ENCODE data around the gene AKR1B15.
"Not testable (repeated sequence)": the region's sequence is repeated elsewhere in the genome, so short reads cannot be mapped to it uniquely, and the experiment has no call there.

Gene AKR1B15

DNA sequence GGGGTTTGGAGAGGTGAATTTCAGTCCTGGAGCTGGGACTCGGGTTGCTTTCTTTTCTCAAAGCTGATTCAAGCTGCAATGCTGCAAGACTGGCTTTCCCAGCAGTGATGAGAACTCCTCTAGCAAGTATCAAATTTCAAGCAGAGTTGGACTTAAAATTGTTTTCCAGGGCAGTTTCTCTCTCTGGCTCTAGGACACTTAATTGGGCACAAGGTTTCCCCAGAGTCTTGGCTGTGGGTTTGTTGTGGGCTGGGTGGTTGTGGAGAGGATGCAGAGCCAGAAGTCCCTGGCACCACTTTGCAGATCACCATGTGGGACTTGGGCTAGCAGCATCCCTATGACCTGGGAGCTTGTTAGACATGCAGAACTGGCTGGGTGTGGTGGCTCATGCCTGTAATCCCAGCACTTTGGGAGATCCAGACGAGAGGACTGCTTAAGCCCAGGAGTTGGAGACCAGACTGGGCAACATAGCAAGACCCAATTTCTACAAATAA is 16.8 kb downstream of the AKR1B15 start:
- H3K27ac ChIP-seq, result no peak overlapping the region
- TF ChIP-seq POLR2AphosphoS5 (IDR thresholded peaks at IDR 0.05; ENCODE audit: borderline replicate concordance, low read depth, low read length) (no peak), EZH2 (IDR thresholded peaks at IDR 0.05) (no peak), FOXP2 (optimal IDR thresholded peaks at IDR 0.05; ENCODE audit: control extremely low read depth, extremely low read length, insufficient read depth) (no peak)
- no peak for DNase-seq (ENCODE audit: low read depth, low spot score)
- H3K4me3 ChIP-seq, result no peak overlapping the region
- H3K9ac ChIP-seq (ENCODE audit: insufficient read length), result no peak overlapping the region
- no peaks in the 10 kb centered on the region for H3K9me3 ChIP-seq (ENCODE audit: low read depth, low read length)
- H3K36me3 ChIP-seq (ENCODE audit: insufficient read depth, low read length), result no peaks in the 10 kb centered on the region

DNA sequence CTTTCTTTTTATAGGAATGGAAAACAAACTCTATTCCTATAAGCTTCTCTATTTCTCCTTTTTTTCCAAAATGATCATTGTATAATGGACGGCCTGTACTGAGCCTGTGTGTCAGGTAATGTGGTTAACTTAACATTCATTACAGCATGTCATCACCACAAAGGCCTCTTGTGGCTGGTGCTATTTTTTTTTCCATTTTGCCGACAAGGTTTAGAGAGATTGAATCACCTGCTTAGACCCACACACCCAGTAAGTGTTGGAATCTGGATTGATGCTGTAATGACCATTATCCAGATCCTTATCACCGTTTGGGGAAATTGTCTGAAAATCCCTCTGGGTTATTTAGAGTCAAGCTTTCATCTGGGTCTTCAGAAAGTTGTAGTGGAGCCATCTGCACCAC is 18.5 kb downstream of the AKR1B15 start:
- H3K36me3 ChIP-seq (ENCODE audit: insufficient read depth, low read length), result no peaks in the 10 kb centered on the region
- no peak overlapping the region for H3K27ac ChIP-seq
- DNase-seq (ENCODE audit: low read depth, low spot score), result no peak
- no peak overlapping the region for H3K9ac ChIP-seq (ENCODE audit: insufficient read length)
- H3K9me3 ChIP-seq (ENCODE audit: low read depth, low read length), result no peaks in the 10 kb centered on the region
- H3K4me3 ChIP-seq, result no peak overlapping the region
- TF ChIP-seq FOXP2 (optimal IDR thresholded peaks at IDR 0.05; ENCODE audit: control extremely low read depth, extremely low read length, insufficient read depth) (no peak), EZH2 (IDR thresholded peaks at IDR 0.05) (no peak), POLR2AphosphoS5 (IDR thresholded peaks at IDR 0.05; ENCODE audit: borderline replicate concordance, low read depth, low read length) (no peak)

DNA sequence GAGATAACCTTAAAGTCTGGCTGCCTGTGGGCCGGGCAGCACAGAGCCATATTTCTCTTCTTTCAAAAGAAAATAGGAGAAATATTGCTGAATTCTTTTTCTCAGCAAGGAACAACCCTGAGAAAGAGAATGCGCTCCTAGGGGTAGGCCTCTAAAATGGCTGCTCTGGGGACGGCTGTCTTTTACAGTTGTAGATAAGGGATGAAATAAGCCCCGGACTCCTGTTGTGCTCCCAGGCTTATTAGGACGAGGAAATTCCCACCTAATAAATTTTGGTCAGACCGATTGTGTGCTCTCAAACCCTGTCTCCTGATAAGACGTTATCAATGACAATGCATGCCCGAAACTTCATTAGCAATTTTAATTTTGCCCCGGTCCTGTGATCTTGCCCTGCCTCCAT is 21.1 kb downstream of the AKR1B15 start:
- H3K9me3 ChIP-seq (ENCODE audit: low read depth, low read length); H3K27ac ChIP-seq; DNase-seq (ENCODE audit: low read depth, low spot score); H3K4me3 ChIP-seq; H3K36me3 ChIP-seq (ENCODE audit: insufficient read depth, low read length); H3K9ac ChIP-seq (ENCODE audit: insufficient read length): not testable (repeated sequence)

DNA sequence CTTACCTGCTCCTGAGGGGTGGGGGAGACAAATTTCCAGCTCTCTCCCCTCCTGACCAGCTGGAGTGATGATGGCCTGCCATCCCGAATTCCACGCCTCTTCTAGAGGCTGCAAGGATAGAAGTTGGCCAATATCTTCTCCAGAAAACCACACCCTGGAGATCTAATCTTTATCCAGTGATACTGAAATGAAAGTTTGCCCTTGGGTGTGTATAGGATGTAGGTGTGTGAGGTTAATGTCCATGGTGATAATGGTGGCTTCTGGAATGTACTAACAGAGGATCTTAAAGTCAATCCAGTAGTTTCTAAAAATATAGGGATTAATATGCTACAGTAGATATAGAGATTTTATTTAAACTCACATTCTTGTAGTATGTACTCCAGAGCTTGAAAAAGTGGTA is 22.2 kb downstream of the AKR1B15 start:
- Histone ChIP-seq H3K36me3 (ENCODE audit: insufficient read depth, low read length) (no peaks in the 10 kb centered on the region), H3K9ac (ENCODE audit: insufficient read length) (no peak overlapping the region), H3K27ac (no peak overlapping the region), H3K9me3 (ENCODE audit: low read depth, low read length) (no peaks in the 10 kb centered on the region), H3K4me3 (no peak overlapping the region)
- TF ChIP-seq POLR2AphosphoS5 (IDR thresholded peaks at IDR 0.05; ENCODE audit: borderline replicate concordance, low read depth, low read length) (no peak), FOXP2 (optimal IDR thresholded peaks at IDR 0.05; ENCODE audit: control extremely low read depth, extremely low read length, insufficient read depth) (no peak), EZH2 (IDR thresholded peaks at IDR 0.05) (no peak)
- DNase-seq (ENCODE audit: low read depth, low spot score), result no peak

DNA sequence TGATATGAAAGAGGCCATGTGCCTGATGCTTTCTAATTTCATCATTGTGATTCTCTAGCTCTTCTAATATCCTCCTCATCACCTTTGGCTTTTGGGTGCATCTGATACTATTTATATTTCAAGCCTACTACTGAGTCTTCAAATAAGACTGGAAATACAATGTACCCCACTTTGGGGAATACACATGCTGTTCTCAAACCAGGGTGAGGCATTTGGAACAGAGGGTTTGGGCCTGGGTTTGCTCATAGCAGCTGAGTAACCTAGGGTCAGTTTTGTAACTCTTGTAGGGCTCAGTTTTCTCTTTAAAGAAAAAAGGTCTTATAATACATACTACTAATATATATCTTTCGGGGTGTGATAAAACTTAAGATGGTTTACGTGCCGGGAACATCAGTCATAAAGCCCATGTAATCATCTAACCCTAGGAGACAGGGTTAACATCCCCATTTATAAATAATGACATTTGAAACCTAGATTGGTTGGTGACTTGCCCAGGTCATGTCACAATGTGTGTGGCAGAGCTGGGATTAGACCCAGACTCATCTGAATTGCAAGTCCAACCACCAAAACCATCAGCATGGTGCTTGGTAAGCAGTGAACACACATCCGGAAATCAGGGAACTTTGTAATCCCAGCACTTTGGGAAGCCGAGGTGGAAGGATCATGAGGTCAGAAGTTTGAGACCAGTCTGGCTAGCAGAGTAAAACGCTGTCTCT is 23.0 kb downstream of the AKR1B15 start:
- H3K4me3 ChIP-seq, result no peak overlapping the region
- DNase-seq (ENCODE audit: low read depth, low spot score), result no peak
- H3K27ac ChIP-seq, result no peak overlapping the region
- no peaks in the 10 kb centered on the region for H3K36me3 ChIP-seq (ENCODE audit: insufficient read depth, low read length)
- H3K9ac ChIP-seq (ENCODE audit: insufficient read length), result no peak overlapping the region
- TF ChIP-seq POLR2AphosphoS5 (IDR thresholded peaks at IDR 0.05; ENCODE audit: borderline replicate concordance, low read depth, low read length), result no peak
- no peak for TF ChIP-seq FOXP2 (optimal IDR thresholded peaks at IDR 0.05; ENCODE audit: control extremely low read depth, extremely low read length, insufficient read depth)
- TF ChIP-seq EZH2 (IDR thresholded peaks at IDR 0.05), result no peak
- H3K9me3 ChIP-seq (ENCODE audit: low read depth, low read length), result no peaks in the 10 kb centered on the region

DNA sequence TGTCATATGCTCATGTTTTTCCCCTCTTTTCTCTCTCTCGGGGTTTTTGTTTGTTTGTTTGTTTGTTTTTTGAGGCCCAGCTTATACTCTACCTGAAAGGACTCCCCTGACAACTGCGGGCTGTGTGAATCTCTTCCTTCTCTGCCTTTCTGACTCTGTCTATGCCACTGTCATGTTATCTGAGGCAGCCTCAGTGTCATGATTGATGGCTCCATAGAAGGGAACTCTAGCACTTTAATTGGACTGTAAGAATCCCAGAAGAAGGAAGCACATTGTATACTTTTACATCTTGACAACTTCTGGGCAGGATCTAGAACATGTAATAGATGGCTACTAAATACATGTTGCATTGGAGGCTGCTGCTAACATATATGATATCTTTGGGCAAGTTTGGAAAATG is 25.4 kb downstream of the AKR1B15 start:
- Histone ChIP-seq H3K9me3 (ENCODE audit: low read depth, low read length) (no peaks in the 10 kb centered on the region), H3K27ac (no peak overlapping the region), H3K9ac (ENCODE audit: insufficient read length) (no peak overlapping the region), H3K36me3 (ENCODE audit: insufficient read depth, low read length) (no peaks in the 10 kb centered on the region), H3K4me3 (no peak overlapping the region)
- DNase-seq (ENCODE audit: low read depth, low spot score), result no peak
- TF ChIP-seq EZH2 (IDR thresholded peaks at IDR 0.05) (no peak), FOXP2 (optimal IDR thresholded peaks at IDR 0.05; ENCODE audit: control extremely low read depth, extremely low read length, insufficient read depth) (no peak), POLR2AphosphoS5 (IDR thresholded peaks at IDR 0.05; ENCODE audit: borderline replicate concordance, low read depth, low read length) (no peak)

DNA sequence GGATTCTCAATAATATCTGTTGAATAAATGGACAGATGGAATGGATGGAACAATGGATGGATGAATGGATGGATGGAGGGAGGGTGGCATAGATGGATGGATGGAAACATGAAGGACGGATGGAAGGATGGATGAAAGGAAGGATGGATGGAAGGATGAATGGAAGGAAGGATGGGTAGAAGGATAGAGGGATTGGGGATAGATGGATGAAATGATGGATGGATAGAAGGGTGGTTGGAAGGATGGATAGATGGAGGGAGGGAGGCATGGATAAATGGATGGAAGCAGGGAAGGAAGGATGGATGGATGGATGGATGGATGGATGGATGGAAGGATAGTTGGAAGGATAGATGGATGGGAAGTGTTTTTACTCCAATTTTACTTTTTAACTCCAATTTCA is 35.4 kb downstream of the AKR1B15 start:
- TF ChIP-seq POLR2AphosphoS5 (IDR thresholded peaks at IDR 0.05; ENCODE audit: borderline replicate concordance, low read depth, low read length) (no peak), EZH2 (IDR thresholded peaks at IDR 0.05) (no peak), FOXP2 (optimal IDR thresholded peaks at IDR 0.05; ENCODE audit: control extremely low read depth, extremely low read length, insufficient read depth) (no peak)
- no peak for DNase-seq (ENCODE audit: low read depth, low spot score)
- no peak overlapping the region for H3K27ac ChIP-seq
- no peaks in the 10 kb centered on the region for H3K36me3 ChIP-seq (ENCODE audit: insufficient read depth, low read length)
- no peak overlapping the region for H3K4me3 ChIP-seq
- H3K9ac ChIP-seq (ENCODE audit: insufficient read length), result no peak overlapping the region
- no peaks in the 10 kb centered on the region for H3K9me3 ChIP-seq (ENCODE audit: low read depth, low read length)

DNA sequence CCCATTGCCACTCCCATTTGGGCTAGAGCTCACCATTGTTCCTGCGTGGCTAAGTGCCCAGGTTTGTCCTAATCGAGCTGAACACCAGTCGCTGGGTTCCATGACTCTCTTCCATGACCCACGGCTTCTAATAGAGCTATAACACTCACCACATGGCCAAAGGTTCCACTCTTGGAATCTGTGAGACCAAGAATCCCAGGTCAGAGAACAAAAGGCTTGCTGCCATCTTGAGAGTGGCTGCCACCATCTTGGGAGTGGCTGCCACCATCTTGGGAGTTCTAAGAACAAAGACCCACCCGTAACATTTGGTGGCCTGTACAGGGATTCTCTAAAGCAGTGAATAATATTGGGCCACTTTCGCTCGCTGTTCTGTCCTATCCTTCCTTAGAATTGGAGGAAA is 37.0 kb downstream of the AKR1B15 start:
- TF ChIP-seq EZH2 (IDR thresholded peaks at IDR 0.05), result no peak
- TF ChIP-seq POLR2AphosphoS5 (IDR thresholded peaks at IDR 0.05; ENCODE audit: borderline replicate concordance, low read depth, low read length), result no peak
- no peak for TF ChIP-seq FOXP2 (optimal IDR thresholded peaks at IDR 0.05; ENCODE audit: control extremely low read depth, extremely low read length, insufficient read depth)
- H3K9ac ChIP-seq (ENCODE audit: insufficient read length), result no peak overlapping the region

DNA sequence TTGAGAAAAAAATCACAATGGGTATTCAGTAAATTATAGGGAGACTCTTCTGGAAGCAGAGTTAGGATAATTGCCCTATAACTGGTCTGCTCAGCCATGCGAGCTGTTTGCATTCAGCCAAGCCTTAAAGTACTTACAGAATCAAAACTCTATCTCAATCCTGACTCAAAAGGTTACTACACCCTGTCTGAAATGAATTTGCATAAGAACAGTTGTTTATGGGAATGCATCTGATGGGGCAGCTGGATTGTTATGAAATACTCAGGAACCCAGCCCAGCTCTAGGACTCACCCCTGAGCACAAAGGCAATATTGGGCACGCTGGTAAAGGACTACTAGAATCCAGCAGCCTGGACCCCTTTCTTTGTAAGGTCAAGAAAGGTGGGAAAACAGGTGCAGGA is 38.8 kb downstream of the AKR1B15 start:
- no peaks in the 10 kb centered on the region for H3K36me3 ChIP-seq (ENCODE audit: insufficient read depth, low read length)
- no peak overlapping the region for H3K27ac ChIP-seq
- H3K4me3 ChIP-seq, result no peak overlapping the region

More for the DNA sequence above, 37.0 kb downstream of the AKR1B15 start:
- Histone ChIP-seq H3K9me3 (ENCODE audit: low read depth, low read length) (no peaks in the 10 kb centered on the region), H3K27ac (no peak overlapping the region), H3K36me3 (ENCODE audit: insufficient read depth, low read length) (no peaks in the 10 kb centered on the region), H3K4me3 (no peak overlapping the region)
- DNase-seq (ENCODE audit: low read depth, low spot score), result no peak

More for the DNA sequence above, 38.8 kb downstream of the AKR1B15 start:
- TF ChIP-seq POLR2AphosphoS5 (IDR thresholded peaks at IDR 0.05; ENCODE audit: borderline replicate concordance, low read depth, low read length) (no peak), FOXP2 (optimal IDR thresholded peaks at IDR 0.05; ENCODE audit: control extremely low read depth, extremely low read length, insufficient read depth) (no peak), EZH2 (IDR thresholded peaks at IDR 0.05) (no peak)
- H3K9ac ChIP-seq (ENCODE audit: insufficient read length), result no peak overlapping the region
- H3K9me3 ChIP-seq (ENCODE audit: low read depth, low read length), result no peaks in the 10 kb centered on the region
- DNase-seq (ENCODE audit: low read depth, low spot score), result no peak

Data from SK-N-MC (cell line).